Stimulated activated CD4-positive, alpha-beta T cell treated with anti-CD3 and anti-CD28 coated beads, Interleukin-12 subunit alpha, Interleukin-12 subunit beta, amount 100 ng/mL, for 4 hours (primary cell): Measurements from ENCODE around the gene RERGL.
"Not testable (repeated sequence)": the region's sequence is repeated elsewhere in the genome, so short reads cannot be mapped to it uniquely, and the experiment has no call there.

Experiments used
- DNase-seq: peaks from one replicate; pipeline ENCODE4 v3.0.0-alpha.2; 2020

The RERGL gene, protein sequence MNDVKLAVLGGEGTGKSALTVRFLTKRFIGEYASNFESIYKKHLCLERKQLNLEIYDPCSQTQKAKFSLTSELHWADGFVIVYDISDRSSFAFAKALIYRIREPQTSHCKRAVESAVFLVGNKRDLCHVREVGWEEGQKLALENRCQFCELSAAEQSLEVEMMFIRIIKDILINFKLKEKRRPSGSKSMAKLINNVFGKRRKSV

DNA sequence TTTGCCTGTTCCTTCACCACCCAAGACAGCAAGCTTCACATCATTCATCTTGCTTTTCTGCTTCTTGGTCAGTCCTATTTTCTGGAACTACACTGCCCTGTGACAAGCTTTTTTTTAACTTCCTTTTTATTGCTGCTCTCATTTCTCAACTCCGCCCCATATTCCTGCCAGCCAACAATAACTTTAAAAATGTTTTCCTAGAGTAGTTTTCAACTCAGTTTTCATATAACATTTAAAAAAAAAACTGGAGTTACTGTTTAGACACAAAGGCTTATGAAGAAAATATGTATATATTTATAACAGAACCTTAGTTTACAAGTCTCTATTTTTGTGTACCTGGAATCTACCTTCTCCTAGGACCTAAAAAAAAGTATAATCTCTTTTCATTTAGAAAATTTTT is at the start of gene RERGL:
RERGL (minus strand) TSS at position 101 of the 400 bp plus-strand sequence; CDS start at position 48, 53 bp downstream.
- DNase-seq = no peak

DNA sequence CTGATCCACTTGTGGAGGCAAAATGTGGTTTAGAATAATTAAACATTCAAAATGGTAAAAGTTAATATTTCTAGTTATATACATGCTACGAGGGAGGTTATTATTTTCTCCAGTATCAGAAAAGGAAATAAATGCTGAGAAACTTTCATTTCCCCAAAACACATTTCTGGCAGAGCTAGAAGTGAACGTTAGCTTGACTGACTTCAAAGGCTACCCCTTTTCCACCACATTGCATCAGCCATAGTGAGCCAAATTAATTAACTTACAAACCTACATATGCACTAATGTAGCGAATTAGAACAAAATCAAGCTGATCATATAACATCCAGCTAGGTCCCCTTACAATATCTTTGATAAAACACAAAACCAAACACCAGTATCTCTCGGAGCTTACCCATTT is 49.3 kb upstream of the RERGL start:
- DNase-seq = no peak

DNA sequence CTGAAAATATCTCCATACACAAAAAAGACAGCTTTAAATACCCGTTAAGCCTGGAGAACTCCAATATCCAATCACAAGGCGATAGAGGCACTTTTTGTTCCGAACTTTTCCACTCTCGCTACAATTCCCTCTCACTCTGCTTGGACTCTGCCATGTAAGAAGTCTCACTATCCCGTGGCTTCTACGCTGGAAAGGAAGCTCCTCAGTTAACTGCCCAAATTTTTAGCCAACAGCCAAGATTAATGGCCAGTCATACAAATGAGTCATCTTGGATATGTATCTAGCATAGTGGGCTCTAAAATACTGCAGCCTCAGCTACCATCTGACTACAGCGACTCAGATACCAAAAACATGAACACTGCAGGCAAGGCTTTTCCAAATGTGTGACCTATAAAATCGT is 45.5 kb upstream of the RERGL start:
- DNase-seq = no peak

DNA sequence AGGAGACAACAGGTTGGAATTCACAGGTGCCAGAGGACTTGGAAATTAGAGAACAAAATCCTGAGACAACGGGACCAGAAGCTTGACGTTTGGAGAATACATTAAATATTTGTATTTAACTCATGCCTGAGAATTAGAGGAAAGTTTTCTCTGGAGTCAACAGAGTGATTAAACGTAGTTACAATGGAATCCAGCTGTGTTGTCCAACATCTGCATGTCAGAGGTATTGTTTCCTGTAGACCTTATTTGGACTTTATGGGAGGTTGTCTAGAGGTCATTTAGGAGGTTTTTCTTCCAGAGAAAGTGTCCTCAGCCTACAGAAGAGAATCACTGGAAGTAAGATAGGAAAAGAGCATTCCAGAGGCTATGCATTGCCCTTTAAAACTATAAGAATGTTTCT is 45.1 kb upstream of the RERGL start:
- no peak for DNase-seq

DNA sequence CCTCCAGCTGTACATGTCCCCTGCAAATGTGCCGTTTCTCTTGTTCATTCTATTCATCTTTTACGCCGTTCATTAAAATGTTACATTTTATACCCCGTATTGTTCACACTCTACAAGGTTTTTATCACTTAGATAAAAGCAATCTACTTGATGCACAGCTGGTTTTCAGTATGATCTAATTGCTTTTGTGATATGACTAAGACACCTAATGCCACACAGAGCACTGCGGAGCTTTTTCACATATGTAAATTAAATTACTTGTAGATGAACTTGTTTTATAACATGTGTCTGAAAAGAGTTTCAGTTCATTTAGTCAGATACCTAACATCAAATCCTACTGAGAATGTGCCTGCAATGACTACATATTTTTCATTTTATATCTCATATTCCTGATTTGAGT is 40.9 kb upstream of the RERGL start:
- DNase-seq = no peak

DNA sequence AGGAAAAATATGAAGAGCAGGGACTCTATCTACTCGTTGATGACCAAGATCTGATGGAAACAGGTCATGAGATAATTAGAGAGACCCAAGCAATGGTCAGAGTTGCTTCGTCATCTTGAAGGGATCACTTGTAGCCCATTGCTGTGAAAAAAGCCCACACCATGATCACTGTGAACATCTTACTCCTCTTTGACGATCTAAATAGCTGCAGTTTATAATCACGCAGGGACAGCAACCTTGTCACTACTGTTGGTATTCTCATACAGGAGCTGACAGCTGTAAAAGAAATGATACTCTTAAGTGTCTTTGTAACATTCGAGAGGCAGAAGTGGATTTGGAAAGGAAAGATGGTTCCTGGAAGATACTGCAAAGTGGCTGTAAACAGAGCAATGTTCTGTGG is 33.7 kb upstream of the RERGL start:
- DNase-seq = no peak

DNA sequence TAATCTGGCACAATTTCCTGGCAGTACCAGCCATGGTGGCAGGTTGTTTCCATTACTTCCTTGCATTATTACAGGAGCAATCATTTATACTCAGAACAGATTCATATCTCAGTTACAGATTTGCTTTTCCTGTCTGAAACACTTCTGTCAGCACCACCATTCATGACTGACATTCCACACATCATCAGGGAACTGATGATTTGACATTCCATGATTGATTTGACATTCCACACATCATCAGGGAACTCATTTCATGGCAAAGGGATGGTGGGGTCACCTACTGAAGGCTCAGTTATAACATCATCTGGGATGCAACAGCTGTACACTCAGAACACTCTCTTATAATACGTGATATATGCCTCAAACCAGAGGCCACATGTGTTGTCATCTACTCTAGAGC is 30.9 kb upstream of the RERGL start:
- no peak for DNase-seq

DNA sequence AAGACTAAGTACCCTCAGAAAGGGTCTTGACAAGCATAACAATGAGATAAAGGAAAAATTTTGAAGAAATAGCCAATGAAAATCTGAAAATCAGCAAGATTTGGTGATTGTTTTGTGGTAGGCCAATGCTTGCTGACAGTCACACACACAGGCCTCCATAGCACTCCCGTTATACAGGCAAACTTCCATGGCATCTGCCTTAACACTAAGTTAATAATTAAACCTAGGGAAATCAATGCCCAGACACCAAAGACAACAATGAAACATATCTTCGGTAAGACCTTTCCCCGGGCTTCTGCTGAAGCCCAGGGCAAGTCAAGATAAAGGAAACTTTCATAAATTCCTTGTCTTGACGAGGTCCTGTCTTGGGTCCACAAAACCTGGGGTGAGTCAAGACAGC is 18.6 kb upstream of the RERGL start:
- DNase-seq = no peak

DNA sequence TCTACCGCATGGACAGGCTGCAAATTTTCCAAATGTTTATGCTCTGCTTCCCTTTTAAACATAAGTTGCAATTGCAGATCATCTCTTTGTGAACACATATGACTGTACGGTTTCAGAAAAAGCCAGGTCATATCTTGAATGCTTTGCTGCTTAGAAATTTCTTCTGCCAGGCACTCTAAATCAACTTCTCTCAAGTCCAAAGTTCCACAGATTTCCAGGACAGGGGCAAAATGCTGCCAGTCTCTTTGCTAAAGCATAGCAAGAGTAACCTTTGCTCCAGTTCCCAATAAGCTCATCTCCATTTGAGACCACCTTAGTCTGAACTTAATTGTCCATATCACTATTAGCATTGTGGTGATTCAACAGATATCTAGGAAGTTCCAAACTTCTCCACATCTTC is 13.6 kb upstream of the RERGL start:
- no peak for DNase-seq

DNA sequence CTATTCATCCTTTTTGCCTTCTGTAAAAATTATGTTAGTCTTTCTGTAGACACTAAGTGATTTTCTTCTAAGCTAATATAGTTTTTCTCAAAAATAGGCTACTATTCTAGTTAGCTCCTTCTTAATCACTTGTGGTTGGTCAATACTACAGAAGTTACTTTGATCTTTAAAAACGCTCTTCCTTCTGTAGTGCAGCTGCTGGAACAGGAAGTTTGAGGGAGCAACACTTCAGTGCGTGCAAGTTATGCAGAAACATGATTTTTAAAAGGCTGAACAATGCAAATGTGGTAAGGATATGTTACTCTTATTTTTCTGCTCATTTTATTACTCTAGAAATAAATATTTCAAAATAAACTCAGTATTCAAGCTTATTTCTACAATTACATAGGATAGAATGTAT is 11.1 kb upstream of the RERGL start:
- no peak for DNase-seq

DNA sequence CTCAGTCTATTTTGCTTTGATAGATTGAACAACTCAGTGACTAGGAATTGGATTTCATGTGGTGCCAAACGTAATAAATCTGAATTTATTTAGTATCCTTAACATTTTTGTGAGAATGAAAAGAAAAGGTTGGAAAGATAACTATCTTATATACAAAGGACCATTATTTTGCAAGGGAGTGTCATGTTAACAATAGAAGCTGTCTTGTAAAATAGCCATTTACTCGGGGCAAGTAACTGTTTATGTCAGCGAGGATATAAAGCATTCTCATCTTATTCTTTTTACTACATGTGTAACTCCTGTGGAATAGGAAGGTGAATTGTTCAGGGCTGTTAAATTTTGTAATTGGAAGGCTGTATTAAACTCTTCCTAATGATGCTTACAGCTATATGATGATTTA is 5.9 kb downstream of the RERGL start:
- DNase-seq = no peak

DNA sequence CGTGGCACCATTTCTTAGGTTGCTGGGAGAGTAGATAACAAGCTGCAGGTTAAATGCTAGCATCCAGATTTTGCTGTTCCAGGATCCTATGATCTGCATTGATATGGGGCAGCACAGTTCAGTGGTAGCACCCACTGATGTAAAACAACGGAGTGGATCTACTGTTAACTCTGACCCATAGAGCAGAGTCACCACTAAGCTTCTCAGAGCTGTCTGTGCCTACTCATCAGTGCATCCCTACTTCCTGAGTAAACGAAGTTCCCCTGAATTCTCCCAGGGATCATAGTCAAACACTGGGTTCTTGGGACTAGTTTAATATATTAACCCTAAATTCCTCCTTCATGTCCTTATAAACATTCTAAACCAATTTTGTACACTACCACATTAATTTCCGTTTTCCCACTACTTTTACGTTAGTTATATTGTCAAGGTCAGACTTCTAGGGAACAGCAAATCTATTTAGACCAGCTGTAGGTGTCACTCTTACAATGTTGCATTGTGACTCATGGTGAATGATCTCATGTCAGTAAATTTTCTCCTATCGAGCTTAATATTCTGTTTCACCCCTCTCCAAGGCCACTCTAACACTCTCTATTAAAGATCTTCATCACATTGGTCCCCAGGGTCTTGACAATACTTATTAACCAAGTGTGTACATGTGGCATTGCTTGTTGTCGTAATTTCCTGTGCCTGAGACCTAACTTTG is 10.3 kb downstream of the RERGL start:
- no peak for DNase-seq

DNA sequence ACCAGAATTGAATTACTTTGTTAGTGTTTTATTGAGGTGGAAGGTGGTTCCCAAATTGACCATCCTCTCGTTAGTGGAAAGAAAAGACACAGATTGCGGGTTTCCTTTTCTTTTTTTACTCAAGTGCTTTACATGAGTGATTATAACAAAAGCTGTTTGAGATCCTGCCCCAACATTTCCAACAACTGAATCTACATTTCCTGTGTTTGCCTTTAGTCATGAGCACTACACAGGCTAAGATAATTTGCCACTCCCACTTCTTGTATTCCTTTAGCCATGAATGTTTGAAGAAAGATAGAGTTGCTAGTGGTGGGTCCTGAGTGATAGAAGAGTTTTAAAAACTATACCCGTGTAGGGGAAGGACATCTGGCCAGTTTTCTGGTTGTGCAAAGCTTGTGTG is 16.0 kb downstream of the RERGL start:
- no peak for DNase-seq

DNA sequence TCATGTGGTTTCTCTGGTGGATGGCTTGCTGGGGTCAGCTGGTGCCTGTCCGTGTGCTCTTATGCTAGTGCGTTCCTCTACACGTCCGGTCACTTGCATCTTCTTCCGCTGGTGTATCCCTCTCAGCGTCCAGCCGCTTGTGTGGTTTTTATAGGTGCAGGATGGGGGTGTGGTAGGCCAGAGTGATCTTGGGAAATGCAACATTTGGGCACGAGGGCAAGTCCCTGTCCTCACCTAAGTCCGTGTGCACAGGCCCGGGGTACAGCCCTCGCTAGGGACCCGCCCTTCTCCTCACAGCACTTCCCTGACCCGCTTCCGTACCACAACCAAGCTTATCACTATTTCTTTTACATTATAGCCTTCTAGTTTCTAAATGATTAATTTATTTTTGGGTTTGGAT is 17.3 kb downstream of the RERGL start:
- no peak for DNase-seq

DNA sequence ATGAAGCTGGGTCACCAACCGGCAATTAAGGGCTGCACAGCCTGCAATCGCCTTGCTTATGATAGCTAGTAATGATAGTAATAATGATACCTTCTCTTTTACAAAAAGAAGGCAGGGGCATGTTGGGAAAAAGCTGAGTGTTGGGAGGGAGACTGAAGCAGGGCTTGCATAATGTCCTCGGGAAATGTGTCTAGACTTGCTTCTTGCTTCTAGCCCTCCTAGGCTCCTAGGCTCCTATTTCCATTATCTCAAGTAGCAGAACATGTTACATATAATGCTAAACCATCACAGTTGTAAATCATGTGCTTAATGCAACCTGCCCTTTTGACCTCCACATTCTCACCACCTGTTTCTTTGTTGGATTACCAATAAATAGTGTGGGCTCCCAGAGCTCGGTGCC is 18.7 kb downstream of the RERGL start:
- no peak for DNase-seq

DNA sequence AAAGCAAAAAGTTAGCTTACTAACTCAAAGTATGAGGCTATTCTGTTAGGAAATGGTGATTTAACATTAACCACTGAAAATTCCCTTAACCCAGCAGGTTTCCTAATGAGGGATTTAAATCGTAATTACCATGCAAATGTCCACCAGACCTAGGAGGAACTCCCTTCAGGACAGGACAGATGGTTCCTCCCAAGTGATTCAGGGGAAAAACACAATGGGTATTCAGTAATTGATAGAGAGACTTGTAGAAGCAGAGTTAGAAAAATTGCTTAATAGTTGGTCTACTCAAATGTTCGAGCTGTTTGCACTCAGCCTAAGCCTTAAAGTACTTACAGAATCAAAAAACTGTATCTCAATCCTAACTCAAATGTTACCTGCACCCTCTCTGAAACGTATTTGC is 21.6 kb downstream of the RERGL start:
- DNase-seq = no peak

DNA sequence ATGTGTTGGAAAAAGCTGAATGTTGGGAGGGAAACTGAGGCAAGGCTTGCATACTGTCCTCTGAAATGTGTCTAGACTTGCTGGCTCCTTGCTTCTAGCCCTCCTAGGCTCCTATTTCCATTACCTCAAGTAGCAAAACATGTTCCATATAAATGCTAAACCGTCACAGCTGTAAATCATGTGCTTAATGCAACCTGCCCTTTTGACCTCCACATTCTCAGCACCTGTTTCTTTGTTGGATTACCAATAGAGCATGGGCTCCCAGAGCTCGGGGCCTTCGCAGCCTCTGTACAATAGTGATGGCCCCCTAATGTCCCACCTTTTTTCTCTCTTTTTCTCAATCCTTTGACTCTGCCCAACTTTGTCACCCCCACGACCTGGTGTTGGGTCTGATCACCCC is 23.3 kb downstream of the RERGL start:
- no peak for DNase-seq

DNA sequence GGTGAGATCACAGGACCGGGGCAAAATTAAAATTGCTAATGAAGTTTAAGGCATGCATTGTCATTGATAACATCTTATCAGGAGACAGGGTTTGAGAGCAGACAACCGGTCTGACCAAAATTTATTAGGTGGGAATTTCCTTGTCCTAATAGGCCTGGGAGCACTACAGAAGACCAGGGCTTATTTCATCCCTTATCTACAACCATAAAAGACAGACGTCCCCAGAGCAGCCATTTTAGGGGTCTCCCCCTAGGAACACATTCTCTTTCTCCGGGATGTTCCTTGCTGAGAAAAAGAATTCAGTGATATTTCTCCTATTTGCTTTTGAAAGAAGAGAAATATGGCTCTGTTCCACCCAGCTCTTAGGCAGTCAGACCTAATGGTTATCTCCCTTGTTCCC is 27.1 kb downstream of the RERGL start:
- DNase-seq = not testable (repeated sequence)

DNA sequence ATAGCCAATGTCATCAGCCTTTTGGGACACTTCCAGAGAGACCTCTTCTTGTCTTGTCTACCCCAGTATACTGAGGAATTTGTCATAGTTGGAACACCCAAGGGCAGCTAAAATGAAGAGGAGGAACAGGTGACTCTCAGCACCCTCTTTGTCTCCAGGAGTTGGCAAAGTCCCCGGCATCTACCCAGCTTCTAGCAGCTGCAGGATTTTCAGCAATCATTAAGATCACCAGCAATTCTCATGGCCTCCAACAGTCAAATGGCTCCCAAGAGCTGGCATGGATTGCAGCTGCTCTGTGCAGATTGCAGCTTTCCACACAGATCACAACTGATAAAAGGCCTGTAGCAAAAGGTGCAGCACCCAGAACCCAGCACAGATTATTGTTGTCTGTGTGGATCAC is 32.9 kb downstream of the RERGL start:
- DNase-seq = no peak

DNA sequence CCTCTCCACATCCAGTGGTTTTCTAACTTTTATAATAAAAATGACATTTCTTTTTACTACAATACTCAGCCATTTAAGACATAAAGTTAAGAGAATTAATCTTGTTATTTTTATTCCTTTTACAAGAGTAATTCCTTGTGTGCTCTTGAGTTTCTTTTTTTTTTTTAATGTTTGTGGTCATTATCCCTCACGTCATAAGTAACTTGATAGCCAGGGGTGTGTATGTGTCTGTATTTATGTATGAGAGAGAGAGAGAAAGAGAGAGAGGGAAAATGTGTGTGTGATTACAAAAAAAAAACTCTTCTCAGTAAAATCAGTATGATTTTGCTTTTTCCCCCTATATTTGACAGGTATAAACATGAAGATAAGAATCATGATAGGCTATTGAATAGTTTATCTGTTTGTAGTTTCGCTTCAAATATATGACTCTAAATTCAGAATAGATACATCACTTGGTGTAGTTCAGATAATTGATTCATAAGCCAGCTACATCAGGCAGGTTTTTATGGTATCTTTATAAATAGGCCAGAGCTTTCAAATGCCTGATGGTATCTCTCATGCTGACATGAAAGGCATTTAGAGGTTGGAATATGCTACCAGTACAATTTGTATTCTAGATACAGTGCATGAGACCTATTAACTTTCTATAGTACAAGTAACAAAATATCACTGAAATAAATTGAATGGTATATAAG is 34.9 kb downstream of the RERGL start:
- no peak for DNase-seq

DNA sequence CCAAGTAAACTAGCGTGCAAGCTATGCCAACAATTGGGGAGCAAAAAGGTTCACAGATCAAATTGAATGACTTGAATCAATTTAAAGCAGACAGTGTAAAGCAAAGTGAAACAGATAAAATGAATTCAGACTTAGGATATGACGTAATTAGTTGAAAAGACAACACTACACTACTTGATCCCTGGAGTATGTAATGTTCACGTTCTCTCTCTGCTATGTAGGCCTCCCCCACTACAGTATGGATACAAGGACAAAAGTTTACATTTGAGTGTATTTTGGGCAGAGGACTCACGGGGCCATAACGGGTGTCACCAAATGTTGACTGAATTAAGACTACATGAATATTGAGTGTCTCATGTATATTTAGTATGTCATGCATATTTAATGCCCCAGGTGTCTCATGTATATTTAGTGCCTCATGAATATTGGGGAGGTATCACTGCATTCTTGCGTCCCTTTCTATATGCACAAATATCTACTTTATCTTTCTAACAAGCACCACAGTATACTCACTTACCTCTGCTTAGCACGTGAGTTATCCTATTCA is 44.5 kb downstream of the RERGL start:
- no peak for DNase-seq

DNA sequence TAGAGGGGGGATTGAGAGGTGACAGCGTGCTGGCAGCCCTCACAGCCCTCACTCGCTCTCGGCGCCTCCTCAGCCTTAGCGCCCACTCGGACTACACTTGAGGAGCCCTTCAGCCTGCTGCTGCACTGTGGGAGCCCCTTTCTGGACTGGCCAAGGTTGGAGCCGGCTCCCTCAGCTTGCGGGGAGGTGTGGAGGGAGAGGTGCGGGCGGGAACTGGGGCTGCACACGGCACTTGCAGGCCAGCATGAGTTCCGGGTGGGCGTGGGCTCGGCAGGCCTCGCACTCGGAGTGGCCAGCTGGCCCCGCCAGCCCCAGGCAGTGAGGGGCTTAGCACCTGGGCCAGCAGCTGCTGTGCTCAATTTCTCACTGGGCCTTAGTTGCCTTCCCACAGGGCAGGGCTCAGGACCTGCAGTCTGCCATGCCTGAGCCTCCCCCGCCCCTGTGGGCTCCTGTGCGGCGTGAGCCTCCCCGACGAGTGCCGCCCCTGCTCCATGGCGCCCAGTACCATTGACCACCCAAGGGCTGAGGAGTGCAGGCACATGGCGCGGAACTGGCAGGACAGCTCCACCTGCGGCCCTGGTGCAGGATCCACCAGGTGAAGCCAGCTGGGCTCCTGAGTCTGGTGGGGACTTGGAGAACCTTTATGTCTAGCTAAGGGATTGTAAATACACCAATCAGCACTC is 49.8 kb downstream of the RERGL start:
- not testable (repeated sequence) for DNase-seq
